ENCODE results near the gene TSEN15. TPM values are rescaled to one million over a fixed set of nuclear protein-coding genes. Genes with fewer than 3 reads are reported as not detected.

Gene TSEN15
- total and polyA plus RNA-seq, 2 of the 8 experiments (the other 6 are each of a cell fraction or from before 2014, with no cell fraction given): 23.4 to 31.4 TPM

DNA sequence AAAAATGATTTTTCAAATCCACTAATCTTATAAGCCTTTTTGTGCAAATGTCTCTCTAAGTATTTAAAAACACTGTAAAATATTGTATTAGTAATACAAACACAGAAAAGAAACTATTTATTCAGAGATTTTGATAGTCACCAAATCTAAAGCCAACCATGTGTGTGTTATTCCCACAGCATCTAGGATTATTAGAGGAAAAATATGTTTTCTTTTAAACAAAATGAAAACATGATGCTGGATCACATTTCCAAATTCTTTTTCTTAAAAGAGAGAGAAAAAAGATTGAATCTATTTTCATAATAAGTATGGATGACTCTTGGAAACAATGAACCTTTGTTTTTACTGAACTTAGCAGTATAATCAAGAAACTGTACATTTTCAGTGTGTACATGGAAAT is 39.3 kb upstream of the TSEN15 start:
- Histone ChIP-seq H3K23me2 (ENCODE audit: low read depth, low read length) (no peaks in the 10 kb centered on the region), H3K14ac (ENCODE audit: insufficient read length) (no peak overlapping the region), H4K91ac (replicated peaks; ENCODE audit: insufficient read length, low read length) (no peak overlapping the region), H2AFZ (ENCODE audit: low read length) (no peak overlapping the region), H2BK15ac (ENCODE audit: low read length) (no peak overlapping the region), H3K4me2 (ENCODE audit: insufficient read depth in 1 of 2, low read depth in 2 of 2, low read length in 2 of 2) (no peak overlapping the region), H3K56ac (replicated peaks; ENCODE audit: insufficient read length, low read depth, low read length) (no peak overlapping the region), H2BK120ac (replicated peaks; ENCODE audit: low read depth, low read length) (no peak overlapping the region), H3K4me3 (ENCODE audit: extremely low read depth in 1 of 4, insufficient read depth in 2 of 4, low read depth in 3 of 4, low read length in 4 of 4) (no peak overlapping the region), H4K5ac (ENCODE audit: insufficient read length, low read depth, low read length) (no peak overlapping the region), H3K23ac (ENCODE audit: insufficient read length) (no peak overlapping the region), H3K27me3 (replicated peaks in 1 of 4; ENCODE audit: control insufficient read depth in 3 of 4, extremely low read depth in 1 of 4, insufficient read depth in 3 of 4, low read length in 3 of 4) (no peaks in the 10 kb centered on the region), H2BK12ac (ENCODE audit: low read depth, low read length) (no peak overlapping the region), H3K9ac (replicated peaks in 1 of 4; ENCODE audit: extremely low read depth in 1 of 4, low read depth in 3 of 4, low read length in 3 of 4) (no peak overlapping the region), H3K9me3 (ENCODE audit: insufficient read depth in 2 of 2, low read depth in 1 of 2, low read length in 1 of 2) (no peaks in the 10 kb centered on the region; a peak in 1 of 4 replicates), H3K79me2 (ENCODE audit: control insufficient read depth in 1 of 2, insufficient read depth in 2 of 2, low read length in 2 of 2) (no peaks in the 10 kb centered on the region), H3K27ac (ENCODE audit: low read depth, low read length) (no peak overlapping the region), H2AK5ac (ENCODE audit: low read depth, low read length) (no peak overlapping the region), H3K4me1 (replicated peaks in 1 of 4; ENCODE audit: control insufficient read depth in 3 of 4, insufficient read depth in 4 of 4, low read length in 3 of 4) (peaks cover 0 to under 1% (median 0%) of the 10 kb centered on the region in 4 experiments; a peak in 1 of 7 replicates), H2BK5ac (ENCODE audit: low read depth, low read length) (no peak overlapping the region), H4K8ac (ENCODE audit: extremely low read depth, insufficient read depth, low read length) (no peak overlapping the region), H3K36me3 (ENCODE audit: control insufficient read depth in 2 of 4, insufficient read depth in 4 of 4, low read length in 3 of 4) (peaks cover 0 to 4% (median 0%) of the 10 kb centered on the region in 4 experiments; a peak in 1 of 8 replicates), H2BK20ac (ENCODE audit: low read length) (no peak overlapping the region), H3K18ac (ENCODE audit: extremely low read depth, low read length) (no peak overlapping the region), H4K20me1 (replicated peaks in 1 of 2; ENCODE audit: control insufficient read depth in 1 of 2, insufficient read depth in 2 of 2, low read length in 2 of 2) (no peaks in the 10 kb centered on the region), H3K4ac (replicated peaks; ENCODE audit: insufficient read length, low read depth, low read length) (no peak overlapping the region), H3K79me1 (ENCODE audit: low read depth, low read length) (no peaks in the 10 kb centered on the region)
- no peak for TF ChIP-seq CTBP2 (IDR thresholded peaks at IDR 0.05; ENCODE audit: borderline replicate concordance, insufficient read depth, insufficient read length, low read length)
- TF ChIP-seq PHF8 (conservative IDR thresholded peaks at IDR 0.05; ENCODE audit: low read depth, low read length): no peak
- no peak for TF ChIP-seq CBX8 (IDR thresholded peaks at IDR 0.05; ENCODE audit: borderline replicate concordance, low read depth, low read length)
- no peak for TF ChIP-seq SIX5 (IDR thresholded peaks at IDR 0.05; ENCODE audit: low read depth, low read length)
- TF ChIP-seq RFX5 (IDR thresholded peaks at IDR 0.05; ENCODE audit: borderline replicate concordance, low read depth, low read length): no peak
- no peak for TF ChIP-seq EP300 (IDR thresholded peaks at IDR 0.05; ENCODE audit: borderline replicate concordance in 1 of 2, low read depth in 2 of 2, low read length in 2 of 2)
- TF ChIP-seq CHD1 (IDR thresholded peaks at IDR 0.05; ENCODE audit: low read depth, low read length): no peak
- no peak for TF ChIP-seq RXRA (IDR thresholded peaks at IDR 0.05; ENCODE audit: insufficient read depth, low read depth, low read length)
- no peak for TF ChIP-seq TAF1 (IDR thresholded peaks at IDR 0.05; ENCODE audit: low read depth, low read length)
- TF ChIP-seq, protein P1, sequence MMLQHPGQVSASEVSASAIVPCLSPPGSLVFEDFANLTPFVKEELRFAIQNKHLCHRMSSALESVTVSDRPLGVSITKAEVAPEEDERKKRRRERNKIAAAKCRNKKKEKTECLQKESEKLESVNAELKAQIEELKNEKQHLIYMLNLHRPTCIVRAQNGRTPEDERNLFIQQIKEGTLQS (IDR thresholded peaks at IDR 0.05; ENCODE audit: insufficient read depth, low read depth, low read length): no peak
- no peak for TF ChIP-seq KDM4A (IDR thresholded peaks at IDR 0.05; ENCODE audit: low read depth, low read length, severe bottlenecking)
- no peak for TF ChIP-seq SP4 (IDR thresholded peaks at IDR 0.05; ENCODE audit: low read length)
- ChIA-PET POLR2A (ENCODE audit: partially characterized antibody) (no interaction called here), CTCF (ENCODE audit: partially characterized antibody) (no interaction called here)
- no peak for DNase-seq (ENCODE audit: low read depth in 1 of 2, low spot score in 2 of 2)
- FAIRE-seq: no peak

All from H1 (cell line).